DOHH2 (cell line): Measurements from ENCODE around the gene KLK5.
"Not testable (repeated sequence)": the region's sequence is repeated elsewhere in the genome, so short reads cannot be mapped to it uniquely, and the experiment has no call there.

ENCODE experiments used
- H3F3A ChIP-seq: fragments of 200-600 bp; sonication (generic), shearing (Covaris generic); 2 replicates; pipeline ENCODE4 v1.6.0; 2016; ENCODE audit warnings: antibody characterized with exemption, mild to moderate bottlenecking; ENCODE audit not compliant: control insufficient read depth, insufficient read depth
- H3K27ac ChIP-seq: fragments of 200-600 bp; sonication (generic); 2 replicates; pipeline ENCODE4 v1.5.1; 2014; ENCODE audit warnings: low read depth, mild to moderate bottlenecking, low read length, moderate library complexity
- H3K27me3 ChIP-seq: fragments of 200-600 bp; sonication (generic); 2 replicates; pipeline ENCODE4 v1.6.1; 2014; ENCODE audit warnings: mild to moderate bottlenecking, low read length, mixed read lengths; ENCODE audit not compliant: control insufficient read depth
- H3K36me3 ChIP-seq: fragments of 200-600 bp; sonication (generic); 2 replicates; pipeline ENCODE4 v1.6.1; 2014; ENCODE audit warnings: mild to moderate bottlenecking, low read length, moderate library complexity, mixed read lengths; ENCODE audit not compliant: control insufficient read depth
- H3K4me1 ChIP-seq: fragments of 200-600 bp; sonication (generic); 2 replicates; pipeline ENCODE4 v1.6.1; 2014; ENCODE audit warnings: mild to moderate bottlenecking, low read length, mixed read lengths; ENCODE audit not compliant: control insufficient read depth
- H3K4me2 ChIP-seq: fragments of 200-600 bp; sonication (generic); 2 replicates; pipeline ENCODE4 v1.6.0; 2014; ENCODE audit warnings: mild to moderate bottlenecking, low read length, moderate library complexity
- H3K4me3 ChIP-seq: fragments of 200-600 bp; sonication (generic); 2 replicates; pipeline ENCODE4 v1.5.1; 2014; ENCODE audit warnings: mild to moderate bottlenecking, low read length, mixed read lengths
- H3K79me2 ChIP-seq: fragments of 200-600 bp; sonication (generic); 2 replicates; pipeline ENCODE4 v1.6.1; 2014; ENCODE audit warnings: mild to moderate bottlenecking, low read length, mixed read lengths; ENCODE audit not compliant: control insufficient read depth
- H3K9me2 ChIP-seq: fragments of 200-600 bp; sonication (generic); replicated peaks from 2 replicates; pipeline ENCODE4 v1.6.1; 2014; ENCODE audit warnings: mild to moderate bottlenecking, low read length, mixed read lengths; ENCODE audit not compliant: control insufficient read depth
- H3K9me3 ChIP-seq: fragments of 200-600 bp; sonication (generic); 2 replicates; pipeline ENCODE4 v1.6.1; 2014; ENCODE audit warnings: antibody characterized with exemption, low read length, mixed read lengths; ENCODE audit not compliant: control insufficient read depth, insufficient read depth
- H4K20me1 ChIP-seq: fragments of 200-600 bp; sonication (generic); 2 replicates; pipeline ENCODE4 v1.6.0; 2014; ENCODE audit warnings: low read depth, mild to moderate bottlenecking, antibody characterized with exemption, low read length, moderate library complexity; ENCODE audit not compliant: control insufficient read depth, insufficient read depth
- CTCF ChIP-seq: fragments of 200-600 bp; sonication (generic); IDR thresholded peaks from one replicate; pipeline ENCODE4 v1.5.1; 2014; ENCODE audit warnings: antibody characterized with exemption, mild to moderate bottlenecking, low read depth, low read length; ENCODE audit not compliant: poor library complexity, severe bottlenecking
- EZH2phosphoT487 ChIP-seq: fragments of 200-600 bp; sonication (generic); IDR thresholded peaks from 2 replicates; pipeline ENCODE4 v1.6.1; 2017; ENCODE audit warnings: borderline replicate concordance, mild to moderate bottlenecking, antibody characterized with exemption, low read length, moderate library complexity, mixed read lengths

KLK5 gene

GRCh38 chr19:50897612-50898011 lies 55.2 kb downstream of the KLK5 start:
- Histone ChIP-seq H4K20me1 (no peaks in the 10 kb centered on the region), H3K36me3 (no peaks in the 10 kb centered on the region), H3F3A (no peaks in the 10 kb centered on the region), H3K27me3 (0 out of 2 replicates have a peak, but pooled peaks cover 7% of the 10 kb centered on the region), H3K4me1 (peaks cover 12% of the 10 kb centered on the region), H3K79me2 (no peaks in the 10 kb centered on the region), H3K9me2 (no peaks in the 10 kb centered on the region), H3K9me3 (peaks cover 8% of the 10 kb centered on the region), H3K4me2 (no peak overlapping the region), H3K27ac (no peak overlapping the region), H3K4me3 (no peak overlapping the region)
- TF ChIP-seq EZH2phosphoT487 = no peak

DNA sequence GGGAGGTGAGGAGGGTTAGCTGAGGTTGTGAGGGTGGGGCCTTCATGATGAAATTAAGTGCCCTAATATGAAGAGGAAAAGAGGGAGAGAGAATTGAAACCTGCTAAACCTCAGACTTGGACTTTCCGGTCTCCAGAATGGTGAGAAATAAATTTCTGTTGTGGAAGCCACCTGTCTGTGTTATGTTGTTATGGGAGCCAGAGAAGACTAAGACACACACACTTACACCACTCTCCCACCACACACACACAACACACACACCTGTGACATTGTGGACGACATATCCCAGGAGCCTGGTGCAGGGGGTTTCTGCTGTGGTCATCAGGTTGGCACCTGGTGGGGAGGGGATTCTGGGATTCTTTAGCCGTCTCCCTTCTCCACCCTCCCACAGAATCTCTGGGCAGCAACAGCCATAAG lies 55.6 kb downstream of the KLK5 start:
- H3K4me2 ChIP-seq = peak overlapping the region; percentile 33; the same call in 1 of the 2 replicates
- H3K27me3 ChIP-seq = 0 out of 2 replicates have a peak, but pooled peaks cover 7% of the 10 kb centered on the region
- H3K27ac ChIP-seq = no peak overlapping the region
- H4K20me1 ChIP-seq = no peaks in the 10 kb centered on the region
- H3F3A ChIP-seq = no peaks in the 10 kb centered on the region
- TF ChIP-seq EZH2phosphoT487 (no peak), CTCF (no peak)
- H3K4me3 ChIP-seq = no peak overlapping the region
- H3K4me1 ChIP-seq = peaks cover 12% of the 10 kb centered on the region
- H3K36me3 ChIP-seq = no peaks in the 10 kb centered on the region
- no peaks in the 10 kb centered on the region for H3K79me2 ChIP-seq
- peaks cover 8% of the 10 kb centered on the region for H3K9me3 ChIP-seq
- H3K9me2 ChIP-seq = no peaks in the 10 kb centered on the region

DNA sequence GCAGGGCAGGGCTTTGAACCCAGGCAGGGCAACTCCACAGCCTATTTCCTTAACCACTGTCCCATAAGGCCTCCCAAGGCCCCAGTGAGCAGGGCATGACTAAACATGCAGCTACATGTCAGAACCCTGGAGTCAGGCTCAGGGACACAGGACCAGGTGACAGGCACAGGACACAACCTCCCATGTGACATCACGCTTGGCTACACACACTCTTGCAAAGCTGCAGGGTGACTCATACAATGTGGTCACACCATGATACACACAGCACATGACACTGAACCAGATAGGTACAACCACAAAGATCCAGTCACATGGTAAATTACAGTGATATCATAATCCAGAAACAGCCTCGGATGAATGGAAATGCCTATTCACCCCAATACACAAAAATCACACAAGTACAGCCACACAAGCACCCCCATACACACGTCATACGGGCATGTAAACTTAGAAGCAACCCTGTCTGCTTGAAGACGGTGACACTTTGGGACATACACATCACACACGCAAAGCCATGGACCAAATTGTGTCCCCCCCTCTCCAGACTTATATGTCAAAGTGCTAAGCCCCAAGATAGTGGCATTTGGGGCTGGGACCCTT lies 56.1 kb downstream of the KLK5 start:
- Histone ChIP-seq H4K20me1 (no peaks in the 10 kb centered on the region), H3K36me3 (no peaks in the 10 kb centered on the region), H3K9me3 (peaks cover 8% of the 10 kb centered on the region), H3K79me2 (no peaks in the 10 kb centered on the region), H3K27ac (no peak overlapping the region), H3K4me3 (no peak overlapping the region), H3K9me2 (no peaks in the 10 kb centered on the region), H3K27me3 (0 out of 2 replicates have a peak, but pooled peaks cover 7% of the 10 kb centered on the region), H3K4me2 (peak overlapping the region; percentile 33; the same call in 1 of the 2 replicates), H3K4me1 (peaks cover 12% of the 10 kb centered on the region), H3F3A (no peaks in the 10 kb centered on the region)
- no peak for TF ChIP-seq CTCF
- TF ChIP-seq EZH2phosphoT487 = no peak

DNA sequence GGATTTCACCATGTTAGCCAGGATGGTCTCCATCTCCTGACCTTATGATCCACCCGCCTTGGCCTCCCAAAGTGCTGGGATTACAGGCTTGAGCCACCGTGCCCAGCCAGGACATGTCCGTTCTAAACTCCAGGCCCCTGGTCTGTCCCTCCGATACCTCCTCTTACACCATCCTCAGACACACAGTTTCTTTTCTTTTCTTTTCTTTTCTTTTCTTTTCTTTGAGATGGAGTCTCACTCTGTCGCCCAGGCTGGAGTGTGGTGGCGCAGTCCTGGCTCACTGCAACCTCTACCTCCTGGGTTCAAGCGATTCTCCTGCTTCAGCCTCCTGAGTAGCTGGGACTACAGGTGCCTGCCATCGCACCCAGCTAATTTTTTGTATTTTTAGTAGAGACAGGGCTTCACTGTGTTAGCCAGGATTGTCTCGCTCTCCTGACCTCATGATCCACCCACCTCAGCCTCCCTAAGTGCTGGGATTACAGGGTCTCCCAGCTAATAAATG lies 56.7 kb downstream of the KLK5 start:
- not testable (repeated sequence) for H3K27me3 ChIP-seq, H3K27ac ChIP-seq, H3K36me3 ChIP-seq, H3F3A ChIP-seq, H3K9me3 ChIP-seq, H3K79me2 ChIP-seq, H3K9me2 ChIP-seq, H3K4me3 ChIP-seq, H4K20me1 ChIP-seq
- peak overlapping the region; percentile 33; the same call in 1 of the 2 replicates for H3K4me2 ChIP-seq
- H3K4me1 ChIP-seq = peaks cover 12% of the 10 kb centered on the region
